Measurements from ENCODE around the gene MAP4K4.
A peak's percentile ranks its signal among the peaks of the same experiment; 100 is the strongest.

The MAP4K4 gene

DNA sequence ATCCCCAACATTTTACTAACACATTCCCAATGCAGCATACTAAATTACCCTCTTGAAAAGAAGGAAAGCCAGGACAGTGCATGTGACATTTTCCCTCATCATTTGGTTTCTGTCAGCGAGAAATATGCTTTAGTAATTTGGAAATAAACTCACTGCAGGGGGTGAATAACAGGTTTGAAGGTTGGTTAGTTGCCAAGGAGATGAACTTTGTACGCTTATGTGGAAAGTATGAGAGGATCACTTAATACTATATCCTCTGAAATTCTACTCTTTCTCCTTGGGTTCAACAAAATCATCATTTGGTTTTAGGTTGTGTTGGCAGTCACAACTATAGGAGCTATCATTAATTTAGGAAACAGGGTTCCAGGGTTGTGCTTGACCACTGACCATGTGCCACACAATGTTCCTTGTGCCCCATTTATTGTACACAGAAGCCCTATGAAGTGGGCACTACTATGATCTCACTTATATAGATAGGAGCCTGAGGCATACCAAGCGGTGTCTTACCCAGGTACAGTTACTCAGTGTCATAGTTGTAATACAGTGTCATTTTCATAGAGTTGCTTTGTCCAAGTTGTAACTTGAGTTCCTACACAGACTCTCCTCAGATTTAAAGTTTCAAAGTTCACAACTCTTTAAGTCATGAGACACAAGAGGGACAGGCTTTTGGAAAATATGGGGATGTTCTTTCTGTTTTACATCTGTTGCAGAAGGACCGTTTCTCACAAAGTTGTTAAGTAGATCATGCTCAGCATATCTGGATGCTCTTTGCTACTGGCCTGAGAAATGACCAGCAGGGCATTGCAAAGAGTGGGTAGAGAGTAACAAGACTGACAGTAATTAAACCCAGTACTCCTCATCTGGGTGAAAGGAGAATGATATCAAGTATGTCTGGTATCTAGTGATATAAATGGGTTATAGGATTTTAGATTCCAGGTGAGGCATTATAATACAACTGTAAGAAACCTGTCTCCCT, 91.8 kb downstream of the MAP4K4 start:
- TF ChIP-seq, protein P1, sequence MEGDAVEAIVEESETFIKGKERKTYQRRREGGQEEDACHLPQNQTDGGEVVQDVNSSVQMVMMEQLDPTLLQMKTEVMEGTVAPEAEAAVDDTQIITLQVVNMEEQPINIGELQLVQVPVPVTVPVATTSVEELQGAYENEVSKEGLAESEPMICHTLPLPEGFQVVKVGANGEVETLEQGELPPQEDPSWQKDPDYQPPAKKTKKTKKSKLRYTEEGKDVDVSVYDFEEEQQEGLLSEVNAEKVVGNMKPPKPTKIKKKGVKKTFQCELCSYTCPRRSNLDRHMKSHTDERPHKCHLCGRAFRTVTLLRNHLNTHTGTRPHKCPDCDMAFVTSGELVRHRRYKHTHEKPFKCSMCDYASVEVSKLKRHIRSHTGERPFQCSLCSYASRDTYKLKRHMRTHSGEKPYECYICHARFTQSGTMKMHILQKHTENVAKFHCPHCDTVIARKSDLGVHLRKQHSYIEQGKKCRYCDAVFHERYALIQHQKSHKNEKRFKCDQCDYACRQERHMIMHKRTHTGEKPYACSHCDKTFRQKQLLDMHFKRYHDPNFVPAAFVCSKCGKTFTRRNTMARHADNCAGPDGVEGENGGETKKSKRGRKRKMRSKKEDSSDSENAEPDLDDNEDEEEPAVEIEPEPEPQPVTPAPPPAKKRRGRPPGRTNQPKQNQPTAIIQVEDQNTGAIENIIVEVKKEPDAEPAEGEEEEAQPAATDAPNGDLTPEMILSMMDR (IDR thresholded peaks at IDR 0.05; ENCODE audit: low read depth, low read length, missing control alignments) = no peak
- Histone ChIP-seq H3K4me3 (ENCODE audit: low read depth, low read length) (no peak overlapping the region), H3K27me3 (replicated peaks) (no peaks in the 10 kb centered on the region), H3K36me3 (replicated peaks) (peaks cover 5% of the 10 kb centered on the region), H3K27ac (no peak overlapping the region)
- no peak for DNase-seq
- in situ Hi-C loops (cut with HindIII; ENCODE audit: low pct_ligation_motif_present, low sequenced_read_pairs) = no loop called here

DNA sequence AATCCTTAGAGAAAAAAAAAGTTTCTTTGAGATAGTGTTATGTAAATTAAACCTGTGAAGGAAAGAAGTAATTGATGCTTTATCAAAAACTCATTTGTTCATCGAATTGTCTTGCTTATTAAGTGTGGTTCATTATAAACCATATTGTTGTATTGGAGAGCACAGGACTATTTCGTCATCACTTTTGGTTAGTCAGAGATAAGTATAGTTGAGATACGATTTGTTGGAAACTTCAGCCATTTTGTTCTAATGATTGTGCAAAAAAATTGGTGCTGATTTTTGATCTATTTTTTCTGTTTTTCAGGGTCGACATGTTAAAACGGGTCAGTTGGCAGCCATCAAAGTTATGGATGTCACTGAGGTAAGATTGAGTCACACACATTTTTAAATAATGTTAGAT, 92.9 kb downstream of the MAP4K4 start:
- TF ChIP-seq, protein P1 (IDR thresholded peaks at IDR 0.05; ENCODE audit: low read depth, low read length, missing control alignments) = no peak
- DNase-seq = no peak
- Histone ChIP-seq H3K27ac (peak overlapping the region; percentile 49), H3K4me3 (ENCODE audit: low read depth, low read length) (no peak overlapping the region), H3K36me3 (replicated peaks) (peaks cover 5% of the 10 kb centered on the region), H3K27me3 (replicated peaks) (no peaks in the 10 kb centered on the region)
- in situ Hi-C loops (cut with HindIII; ENCODE audit: low pct_ligation_motif_present, low sequenced_read_pairs) = no loop called here

- DNase-seq = peak; percentile 37
- peaks cover 5% of the 10 kb centered on the region for H3K36me3 ChIP-seq (replicated peaks)
- H3K27me3 ChIP-seq (replicated peaks) = no peaks in the 10 kb centered on the region
- in situ Hi-C loops (cut with HindIII; ENCODE audit: low pct_ligation_motif_present, low sequenced_read_pairs) = no loop called here
- H3K27ac ChIP-seq = peak overlapping the region; percentile 49
- TF ChIP-seq, protein P1 (IDR thresholded peaks at IDR 0.05; ENCODE audit: low read depth, low read length, missing control alignments) = no peak
- H3K4me3 ChIP-seq (ENCODE audit: low read depth, low read length) = no peak overlapping the region
Observed at GRCh38 chr2:101790857-101791256, 93.3 kb downstream of the MAP4K4 start.

- TF ChIP-seq, protein P1 (IDR thresholded peaks at IDR 0.05; ENCODE audit: low read depth, low read length, missing control alignments) = no peak
- in situ Hi-C loops (cut with HindIII; ENCODE audit: low pct_ligation_motif_present, low sequenced_read_pairs) = no loop called here
- H3K4me3 ChIP-seq (ENCODE audit: low read depth, low read length) = no peak overlapping the region
- peaks cover 5% of the 10 kb centered on the region for H3K36me3 ChIP-seq (replicated peaks)
- no peak overlapping the region for H3K27ac ChIP-seq
- no peaks in the 10 kb centered on the region for H3K27me3 ChIP-seq (replicated peaks)
- no peak for DNase-seq
Observed at GRCh38 chr2:101792208-101792607, 94.7 kb downstream of the MAP4K4 start.

DNA sequence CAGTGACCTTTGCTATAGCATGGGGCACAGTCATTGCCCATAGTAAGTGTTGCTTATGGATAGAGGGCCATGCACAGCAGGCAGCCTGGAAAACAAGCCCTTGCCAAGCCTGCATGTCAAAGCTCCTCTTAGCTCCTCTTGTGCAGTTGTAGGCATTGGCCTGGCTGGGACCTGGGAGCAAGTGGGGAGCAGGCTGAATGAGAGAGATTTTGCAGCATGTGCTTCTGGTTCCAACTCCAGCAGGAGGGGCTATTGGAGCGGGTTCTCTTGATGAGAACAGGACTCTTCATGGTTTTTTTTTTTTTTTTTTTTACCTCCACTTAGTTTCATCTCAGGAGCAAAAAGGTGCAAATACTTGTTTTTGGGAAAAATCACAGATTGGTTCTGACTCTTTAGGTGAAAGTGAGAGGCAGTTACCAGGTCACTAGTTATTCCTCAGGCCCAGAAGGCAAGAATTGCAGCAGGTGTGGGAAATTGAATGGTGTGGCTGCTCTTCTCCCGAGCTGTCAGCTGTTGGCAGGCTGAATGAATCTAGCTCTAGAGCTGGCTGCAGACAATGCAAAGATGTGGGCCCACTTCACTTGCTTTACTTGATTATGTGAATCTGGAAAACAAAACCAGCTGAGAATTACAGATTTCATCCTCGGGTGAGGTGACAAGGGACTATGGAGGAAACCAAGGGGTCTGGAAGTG, 95.9 kb downstream of the MAP4K4 start:
- in situ Hi-C loops (cut with HindIII; ENCODE audit: low pct_ligation_motif_present, low sequenced_read_pairs) = no loop called here
- H3K4me3 ChIP-seq (ENCODE audit: low read depth, low read length) = no peak overlapping the region
- no peaks in the 10 kb centered on the region for H3K27me3 ChIP-seq (replicated peaks)
- H3K36me3 ChIP-seq (replicated peaks) = peaks cover 5% of the 10 kb centered on the region
- no peak overlapping the region for H3K27ac ChIP-seq
- TF ChIP-seq, protein P1 (IDR thresholded peaks at IDR 0.05; ENCODE audit: low read depth, low read length, missing control alignments) = peak; percentile 48
- no peak for DNase-seq

All from brain microvascular endothelial cell (primary cell).